GM12878 (cell line): ENCODE data around the gene TIPIN. TPM values are rescaled to one million over a fixed set of nuclear protein-coding genes. Genes with fewer than 3 reads are reported as not detected.

ENCODE experiments used
- ASH2L ChIP-seq: fragments of 300-600, 200-600 bp; sonication (generic); IDR thresholded peaks from 2 replicates; pipeline ENCODE4 v1.6.1; 2017; ENCODE audit warnings: low read depth, mild to moderate bottlenecking, borderline replicate concordance
- ATF2 ChIP-seq: IDR thresholded peaks from 2 replicates; pipeline ENCODE4 v1.6.1; 2012; ENCODE audit warnings: low read length, inconsistent platforms
- FOXK2 ChIP-seq: fragments of 450-650 bp; IDR thresholded peaks from 2 replicates; pipeline ENCODE4 v1.6.1; 2017; ENCODE audit warnings: mild to moderate bottlenecking, moderate library complexity
- HDAC2 ChIP-seq: fragments of 200-600 bp; sonication (generic); IDR thresholded peaks from 2 replicates; pipeline ENCODE4 v1.6.1; 2017
- HDGF ChIP-seq: fragments of 450-650 bp; IDR thresholded peaks from 2 replicates; pipeline ENCODE4 v1.6.1; 2016; ENCODE audit warnings: antibody characterized with exemption
- IKZF1 ChIP-seq: fragments of 450-650 bp; conservative IDR thresholded peaks from 2 replicates; pipeline ENCODE4 v1.6.1; 2017; ENCODE audit warnings: antibody characterized with exemption, mild to moderate bottlenecking
- MLLT1 ChIP-seq: fragments of 450-650 bp; IDR thresholded peaks from 2 replicates; pipeline ENCODE4 v1.6.1; 2016; ENCODE audit warnings: mild to moderate bottlenecking
- MYC ChIP-seq: IDR thresholded peaks from 2 replicates; pipeline ENCODE4 v1.6.1; 2011; ENCODE audit warnings: mild to moderate bottlenecking, low read length, moderate library complexity, inconsistent platforms; ENCODE audit not compliant: insufficient read depth, insufficient replicate concordance, insufficient read length, severe bottlenecking
- NBN ChIP-seq: fragments of 450-650 bp; IDR thresholded peaks from 2 replicates; pipeline ENCODE4 v1.6.1; 2016
- NFYB ChIP-seq: IDR thresholded peaks from 2 replicates; pipeline ENCODE4 v1.6.1; 2011; ENCODE audit warnings: low read depth, mild to moderate bottlenecking, low read length, improper control_type of control experiment, moderate library complexity; ENCODE audit not compliant: insufficient read depth
- NR2C1 ChIP-seq: fragments of 450-650 bp; IDR thresholded peaks from 2 replicates; pipeline ENCODE4 v1.6.1; 2017; ENCODE audit warnings: antibody characterized with exemption, mild to moderate bottlenecking, moderate library complexity
- PAX8 ChIP-seq: fragments of 450-650 bp; IDR thresholded peaks from 2 replicates; pipeline ENCODE4 v1.6.1; 2017; ENCODE audit warnings: mild to moderate bottlenecking, moderate library complexity
- PKNOX1 ChIP-seq: fragments of 450-650 bp; IDR thresholded peaks from 2 replicates; pipeline ENCODE4 v1.6.1; 2016; ENCODE audit warnings: mild to moderate bottlenecking
- REST ChIP-seq: IDR thresholded peaks from 2 replicates; pipeline ENCODE4 v1.6.1; 2012; ENCODE audit warnings: mild to moderate bottlenecking, low read depth, low read length
- RFX5 ChIP-seq: IDR thresholded peaks from 2 replicates; pipeline ENCODE4 v1.6.1; 2011; ENCODE audit warnings: low read depth, low read length, improper control_type of control experiment
- SP1 ChIP-seq: IDR thresholded peaks from one replicate; pipeline ENCODE4 v1.6.1; 2011; ENCODE audit warnings: low read depth, low read length
- TARDBP ChIP-seq: IDR thresholded peaks from 2 replicates; pipeline ENCODE4 v1.6.1; 2016; ENCODE audit warnings: borderline replicate concordance
- ZNF687 ChIP-seq: fragments of 450-650 bp; IDR thresholded peaks from 2 replicates; pipeline ENCODE4 v1.6.1; 2017; ENCODE audit warnings: mild to moderate bottlenecking, moderate library complexity
- polyA plus RNA-seq, 11 experiments: library from polyadenylated mRNA; depleted of rRNA in 4 of 11; unstranded in 6 of 11; stranded (reverse) in 5 of 11; fragments of >200 nt; fragmentation: Nextera tagmentation in 4 of 11; fragmentation: Illumina TruSeq in 1 of 11; extraction: Ambion mirVana in 4 of 11; extraction: Trizol in 1 of 11; gene quantifications; 1 replicate in 1 of 11; 2 replicates in 10 of 11; pipeline versions ENCODE4 v1.2.1 to v1.2.3, GENCODE V29; 2011 to 2016; ENCODE audit warnings: inconsistent platforms in 2 of 11, missing spikeins in 2 of 11, low read depth in 1 of 11
- total RNA-seq, 4 experiments: library from RNA; depleted of rRNA in 3 of 4; stranded (reverse); fragments of >200 nt in 3 of 4; fragmentation: Illumina TruSeq in 1 of 4; extraction: Trizol in 1 of 4; gene quantifications; 2 replicates each; pipeline versions ENCODE4 v1.2.1 to v1.2.3, GENCODE V29; 2013 to 2021

TIPIN gene
- total and polyA plus RNA-seq, 10 of the 15 experiments (the other 5 are each of a cell fraction or from before 2014, with no cell fraction given): 21.1 to 69.2 (median 47.0) TPM

GRCh38 chr15:66386204-66387123, 30.0 kb upstream of the TIPIN start, which contains the start of gene MAP2K1 (continued):
- TF ChIP-seq ATF2 (no peak), ASH2L (no peak), NBN (peak; percentile 93), HDGF (peak; percentile 80; the same call in 1 of the 2 replicates), PKNOX1 (no peak), PAX8 (no peak), IKZF1 (peak; percentile 62), TARDBP (peak; percentile 81; the same call in 1 of the 2 replicates), NR2C1 (no peak), MLLT1 (peak; percentile 53), ZNF687 (peak; percentile 81), RFX5 (peak; percentile 83), HDAC2 (no peak), SP1 (peak; percentile 89), MYC (no peak), NFYB (peak; percentile 58; the same call in 1 of the 2 replicates), REST (no peak), FOXK2 (no peak)
